ENCODE data around the gene MAP10.
A peak's percentile ranks its signal among the peaks of the same experiment; 100 is the strongest.

The MAP10 gene

DNA sequence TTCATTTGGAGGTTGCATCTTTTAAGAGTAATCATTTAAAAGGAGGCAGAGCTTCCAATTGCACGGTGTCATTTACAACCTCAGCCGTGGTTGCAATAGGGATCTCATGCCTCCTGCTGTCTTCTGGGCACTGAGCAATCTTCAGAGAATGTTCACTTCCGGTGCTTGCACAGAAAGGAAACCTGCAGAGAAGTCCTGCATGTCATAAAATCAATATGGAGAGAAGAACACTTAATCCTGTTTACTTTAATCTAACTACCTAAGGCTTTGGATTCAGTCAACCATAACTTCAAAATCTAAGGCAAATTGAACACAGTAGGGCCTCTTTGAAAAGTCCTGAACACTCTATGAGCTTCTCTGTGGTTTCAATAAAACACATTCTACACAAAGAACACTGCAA lies 11.3 kb upstream of the MAP10 start (continued):
- TF ChIP-seq, protein P1, sequence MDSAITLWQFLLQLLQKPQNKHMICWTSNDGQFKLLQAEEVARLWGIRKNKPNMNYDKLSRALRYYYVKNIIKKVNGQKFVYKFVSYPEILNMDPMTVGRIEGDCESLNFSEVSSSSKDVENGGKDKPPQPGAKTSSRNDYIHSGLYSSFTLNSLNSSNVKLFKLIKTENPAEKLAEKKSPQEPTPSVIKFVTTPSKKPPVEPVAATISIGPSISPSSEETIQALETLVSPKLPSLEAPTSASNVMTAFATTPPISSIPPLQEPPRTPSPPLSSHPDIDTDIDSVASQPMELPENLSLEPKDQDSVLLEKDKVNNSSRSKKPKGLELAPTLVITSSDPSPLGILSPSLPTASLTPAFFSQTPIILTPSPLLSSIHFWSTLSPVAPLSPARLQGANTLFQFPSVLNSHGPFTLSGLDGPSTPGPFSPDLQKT (IDR thresholded peaks at IDR 0.05; ENCODE audit: borderline replicate concordance, low read depth, low read length): peak; percentile 80
- TF ChIP-seq KLF1 (tag by site-specific recombination; IDR thresholded peaks at IDR 0.05) (no peak), ZNF670 (tag by site-specific recombination; IDR thresholded peaks at IDR 0.05; ENCODE audit: low read depth) (no peak), ZNF530 (tag by site-specific recombination; IDR thresholded peaks at IDR 0.05; ENCODE audit: low read depth) (no peak), ZNF274 (IDR thresholded peaks at IDR 0.05; ENCODE audit: low read length) (no peak), ZNF274 (tag by site-specific recombination; IDR thresholded peaks at IDR 0.05; ENCODE audit: borderline replicate concordance) (no peak), ZNF561 (tag by site-specific recombination; IDR thresholded peaks at IDR 0.05; ENCODE audit: borderline replicate concordance) (peak; percentile 92), ZNF324 (tag by site-specific recombination; IDR thresholded peaks at IDR 0.05) (no peak), INSM2 (tag by site-specific recombination; IDR thresholded peaks at IDR 0.05) (peak; percentile 54; the same call in 1 of the 2 replicates), ZNF416 (tag by site-specific recombination; IDR thresholded peaks at IDR 0.05) (no peak), TSHZ1 (tag by site-specific recombination; IDR thresholded peaks at IDR 0.05; ENCODE audit: borderline replicate concordance) (peak; percentile 92), ZNF157 (tag by site-specific recombination; IDR thresholded peaks at IDR 0.05) (no peak), GFI1B (tag by site-specific recombination; IDR thresholded peaks at IDR 0.05) (peak; percentile 68; the same call in 1 of the 2 replicates), ZNF624 (tag by site-specific recombination; IDR thresholded peaks at IDR 0.05) (no peak), IKZF3 (tag by site-specific recombination; IDR thresholded peaks at IDR 0.05) (peak; percentile 81), ZFP3 (tag by site-specific recombination; IDR thresholded peaks at IDR 0.05; ENCODE audit: low read depth) (no peak), ZNF16 (tag by site-specific recombination; IDR thresholded peaks at IDR 0.05; ENCODE audit: low read depth) (no peak), ZNF449 (tag by site-specific recombination; IDR thresholded peaks at IDR 0.05) (no peak), ZNF629 (tag by site-specific recombination; IDR thresholded peaks at IDR 0.05) (peak; percentile 75), ZNF292 (tag by site-specific recombination; IDR thresholded peaks at IDR 0.05; ENCODE audit: borderline replicate concordance, low read depth) (no peak), ZNF639 (tag by site-specific recombination; IDR thresholded peaks at IDR 0.05) (no peak), ZBTB8A (tag by site-specific recombination; IDR thresholded peaks at IDR 0.05) (peak; percentile 56)
- TF ChIP-seq, protein P2, sequence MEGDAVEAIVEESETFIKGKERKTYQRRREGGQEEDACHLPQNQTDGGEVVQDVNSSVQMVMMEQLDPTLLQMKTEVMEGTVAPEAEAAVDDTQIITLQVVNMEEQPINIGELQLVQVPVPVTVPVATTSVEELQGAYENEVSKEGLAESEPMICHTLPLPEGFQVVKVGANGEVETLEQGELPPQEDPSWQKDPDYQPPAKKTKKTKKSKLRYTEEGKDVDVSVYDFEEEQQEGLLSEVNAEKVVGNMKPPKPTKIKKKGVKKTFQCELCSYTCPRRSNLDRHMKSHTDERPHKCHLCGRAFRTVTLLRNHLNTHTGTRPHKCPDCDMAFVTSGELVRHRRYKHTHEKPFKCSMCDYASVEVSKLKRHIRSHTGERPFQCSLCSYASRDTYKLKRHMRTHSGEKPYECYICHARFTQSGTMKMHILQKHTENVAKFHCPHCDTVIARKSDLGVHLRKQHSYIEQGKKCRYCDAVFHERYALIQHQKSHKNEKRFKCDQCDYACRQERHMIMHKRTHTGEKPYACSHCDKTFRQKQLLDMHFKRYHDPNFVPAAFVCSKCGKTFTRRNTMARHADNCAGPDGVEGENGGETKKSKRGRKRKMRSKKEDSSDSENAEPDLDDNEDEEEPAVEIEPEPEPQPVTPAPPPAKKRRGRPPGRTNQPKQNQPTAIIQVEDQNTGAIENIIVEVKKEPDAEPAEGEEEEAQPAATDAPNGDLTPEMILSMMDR (tag by site-specific recombination; IDR thresholded peaks at IDR 0.05): peak; percentile 50; the same call in 1 of the 2 replicates
- TF ChIP-seq, protein P3, sequence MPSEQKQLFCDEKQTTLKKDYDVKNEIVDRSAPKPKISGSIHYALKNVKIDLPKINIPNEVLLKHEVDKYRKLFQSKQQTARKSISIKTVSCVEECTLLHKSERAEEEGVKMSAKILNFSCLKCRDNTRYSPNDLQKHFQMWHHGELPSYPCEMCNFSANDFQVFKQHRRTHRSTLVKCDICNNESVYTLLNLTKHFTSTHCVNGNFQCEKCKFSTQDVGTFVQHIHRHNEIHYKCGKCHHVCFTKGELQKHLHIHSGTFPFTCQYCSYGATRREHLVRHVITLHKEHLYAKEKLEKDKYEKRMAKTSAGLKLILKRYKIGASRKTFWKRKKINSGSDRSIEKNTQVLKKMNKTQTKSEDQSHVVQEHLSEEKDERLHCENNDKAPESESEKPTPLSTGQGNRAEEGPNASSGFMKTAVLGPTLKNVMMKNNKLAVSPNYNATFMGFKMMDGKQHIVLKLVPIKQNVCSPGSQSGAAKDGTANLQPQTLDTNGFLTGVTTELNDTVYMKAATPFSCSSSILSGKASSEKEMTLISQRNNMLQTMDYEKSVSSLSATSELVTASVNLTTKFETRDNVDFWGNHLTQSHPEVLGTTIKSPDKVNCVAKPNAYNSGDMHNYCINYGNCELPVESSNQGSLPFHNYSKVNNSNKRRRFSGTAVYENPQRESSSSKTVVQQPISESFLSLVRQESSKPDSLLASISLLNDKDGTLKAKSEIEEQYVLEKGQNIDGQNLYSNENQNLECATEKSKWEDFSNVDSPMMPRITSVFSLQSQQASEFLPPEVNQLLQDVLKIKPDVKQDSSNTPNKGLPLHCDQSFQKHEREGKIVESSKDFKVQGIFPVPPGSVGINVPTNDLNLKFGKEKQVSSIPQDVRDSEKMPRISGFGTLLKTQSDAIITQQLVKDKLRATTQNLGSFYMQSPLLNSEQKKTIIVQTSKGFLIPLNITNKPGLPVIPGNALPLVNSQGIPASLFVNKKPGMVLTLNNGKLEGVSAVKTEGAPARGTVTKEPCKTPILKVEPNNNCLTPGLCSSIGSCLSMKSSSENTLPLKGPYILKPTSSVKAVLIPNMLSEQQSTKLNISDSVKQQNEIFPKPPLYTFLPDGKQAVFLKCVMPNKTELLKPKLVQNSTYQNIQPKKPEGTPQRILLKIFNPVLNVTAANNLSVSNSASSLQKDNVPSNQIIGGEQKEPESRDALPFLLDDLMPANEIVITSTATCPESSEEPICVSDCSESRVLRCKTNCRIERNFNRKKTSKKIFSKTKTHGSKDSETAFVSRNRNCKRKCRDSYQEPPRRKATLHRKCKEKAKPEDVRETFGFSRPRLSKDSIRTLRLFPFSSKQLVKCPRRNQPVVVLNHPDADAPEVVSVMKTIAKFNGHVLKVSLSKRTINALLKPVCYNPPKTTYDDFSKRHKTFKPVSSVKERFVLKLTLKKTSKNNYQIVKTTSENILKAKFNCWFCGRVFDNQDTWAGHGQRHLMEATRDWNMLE (tag by site-specific recombination; conservative IDR thresholded peaks at IDR 0.05; ENCODE audit: low read depth): peak; percentile 76
